Measurements from ENCODE around the gene GLYATL2. TPM values are rescaled to one million over a fixed set of nuclear protein-coding genes. Genes with fewer than 3 reads are reported as not detected.

GLYATL2 gene
- total and polyA plus RNA-seq, 2 of the 8 experiments (the other 6 are each of a cell fraction or from before 2014, with no cell fraction given), result 0.39 to 0.69 TPM

GRCh38 chr11:58887452-58887851, 42.9 kb upstream of the GLYATL2 start:
- FAIRE-seq (no peak), DNase-seq (ENCODE audit: low read depth in 1 of 2, low spot score in 2 of 2) (no peak)
- Histone ChIP-seq H4K91ac (replicated peaks; ENCODE audit: insufficient read length, low read length) (no peak overlapping the region), H4K5ac (ENCODE audit: insufficient read length, low read depth, low read length) (no peak overlapping the region), H3K9ac (replicated peaks in 1 of 4; ENCODE audit: extremely low read depth in 1 of 4, low read depth in 3 of 4, low read length in 3 of 4) (no peak overlapping the region), H4K20me1 (replicated peaks in 1 of 2; ENCODE audit: control insufficient read depth in 1 of 2, insufficient read depth in 2 of 2, low read length in 2 of 2) (no peaks in the 10 kb centered on the region), H3K79me2 (ENCODE audit: control insufficient read depth in 1 of 2, insufficient read depth in 2 of 2, low read length in 2 of 2) (no peaks in the 10 kb centered on the region), H3K4me3 (ENCODE audit: extremely low read depth in 1 of 4, insufficient read depth in 2 of 4, low read depth in 3 of 4, low read length in 4 of 4) (no peak overlapping the region), H2BK120ac (replicated peaks; ENCODE audit: low read depth, low read length) (no peak overlapping the region), H3K27me3 (replicated peaks in 1 of 4; ENCODE audit: control insufficient read depth in 3 of 4, extremely low read depth in 1 of 4, insufficient read depth in 3 of 4, low read length in 3 of 4) (no peaks in the 10 kb centered on the region), H3K23me2 (ENCODE audit: low read depth, low read length) (no peaks in the 10 kb centered on the region), H3K9me3 (ENCODE audit: insufficient read depth in 2 of 2, low read depth in 1 of 2, low read length in 1 of 2) (no peaks in the 10 kb centered on the region), H2BK5ac (ENCODE audit: low read depth, low read length) (no peak overlapping the region), H3K36me3 (ENCODE audit: control insufficient read depth in 2 of 4, insufficient read depth in 4 of 4, low read length in 3 of 4) (no peaks in the 10 kb centered on the region; a peak in 2 of 8 replicates), H4K8ac (ENCODE audit: extremely low read depth, insufficient read depth, low read length) (no peak overlapping the region), H3K14ac (ENCODE audit: insufficient read length) (no peak overlapping the region), H3K4me1 (replicated peaks in 1 of 4; ENCODE audit: control insufficient read depth in 3 of 4, insufficient read depth in 4 of 4, low read length in 3 of 4) (no peaks in the 10 kb centered on the region), H3K4ac (replicated peaks; ENCODE audit: insufficient read length, low read depth, low read length) (no peak overlapping the region), H3K27ac (ENCODE audit: low read depth, low read length) (no peak overlapping the region), H2AFZ (ENCODE audit: low read length) (no peak overlapping the region), H3K23ac (ENCODE audit: insufficient read length) (no peak overlapping the region), H2AK5ac (ENCODE audit: low read depth, low read length) (no peak overlapping the region), H3K4me2 (ENCODE audit: insufficient read depth in 1 of 2, low read depth in 2 of 2, low read length in 2 of 2) (no peak overlapping the region), H3K18ac (ENCODE audit: extremely low read depth, low read length) (no peak overlapping the region), H2BK15ac (ENCODE audit: low read length) (no peak overlapping the region), H2BK20ac (ENCODE audit: low read length) (no peak overlapping the region), H3K79me1 (ENCODE audit: low read depth, low read length) (no peaks in the 10 kb centered on the region), H3K56ac (replicated peaks; ENCODE audit: insufficient read length, low read depth, low read length) (no peak overlapping the region), H2BK12ac (ENCODE audit: low read depth, low read length) (no peak overlapping the region)
- ChIA-PET CTCF (ENCODE audit: partially characterized antibody) (no interaction called here), POLR2A (ENCODE audit: partially characterized antibody) (no interaction called here)
- TF ChIP-seq BRCA1 (IDR thresholded peaks at IDR 0.05; ENCODE audit: low read depth, low read length) (no peak), CBX8 (IDR thresholded peaks at IDR 0.05; ENCODE audit: borderline replicate concordance, low read depth, low read length) (no peak), GTF2F1 (IDR thresholded peaks at IDR 0.05; ENCODE audit: borderline replicate concordance, low read depth, low read length) (no peak), POLR2A (IDR thresholded peaks at IDR 0.05; ENCODE audit: control extremely low read depth in 1 of 2, low read depth in 2 of 2, low read length in 2 of 2) (no peak), CTBP2 (IDR thresholded peaks at IDR 0.05; ENCODE audit: borderline replicate concordance, insufficient read depth, insufficient read length, low read length) (no peak), USF2 (IDR thresholded peaks at IDR 0.05; ENCODE audit: low read length) (no peak), RXRA (IDR thresholded peaks at IDR 0.05; ENCODE audit: insufficient read depth, low read depth, low read length) (no peak), CHD1 (IDR thresholded peaks at IDR 0.05; ENCODE audit: low read depth, low read length) (no peak), CREB1 (IDR thresholded peaks at IDR 0.05) (no peak), PHF8 (conservative IDR thresholded peaks at IDR 0.05; ENCODE audit: low read depth, low read length) (no peak), JUND (IDR thresholded peaks at IDR 0.05; ENCODE audit: low read length) (no peak)
- 90% methylated on average over 1 of the region's 1 CpG; no CpG with 5 or more reads in 1 of the 2 experiments for WGBS, 2 experiments (ENCODE audit: extremely low coverage in 1 of 2, insufficient coverage in 1 of 2, insufficient read length in 1 of 2, insufficient replicate concordance in 2 of 2, low coverage in 1 of 2, low lambda C conversion rate in 2 of 2, missing lambda C conversion rate in 1 of 2)
